HG02763 (cell line): ENCODE results near the gene KCNQ2.
"Not testable (repeated sequence)": the region's sequence is repeated elsewhere in the genome, so short reads cannot be mapped to it uniquely, and the experiment has no call there.

Experiments
- ATAC-seq: cut with Tn5 transposase; IDR thresholded peaks from one replicate; pipeline ENCODE4 v1.9.1; 2021; ENCODE audit warnings: mild to moderate bottlenecking, moderate library complexity; ENCODE audit not compliant: unreplicated experiment

Gene KCNQ2

GRCh38 chr20:63392465-63393365, 79.7 kb downstream of the KCNQ2 start:
- no peak for ATAC-seq

GRCh38 chr20:63387917-63388316, 84.5 kb downstream of the KCNQ2 start:
- no peak for ATAC-seq

- ATAC-seq: no peak
Measured at GRCh38 chr20:63387393-63387792, 85.1 kb downstream of the KCNQ2 start.

GRCh38 chr20:63386491-63386890, 86.0 kb downstream of the KCNQ2 start:
- no peak for ATAC-seq

- no peak for ATAC-seq
Measured at GRCh38 chr20:63385819-63386218, 86.6 kb downstream of the KCNQ2 start.

- no peak for ATAC-seq
Measured at GRCh38 chr20:63384336-63384735, 88.1 kb downstream of the KCNQ2 start.

- ATAC-seq: no peak
Measured at GRCh38 chr20:63383556-63383955, 88.9 kb downstream of the KCNQ2 start.

- ATAC-seq: no peak
Measured at GRCh38 chr20:63382551-63383300, 89.7 kb downstream of the KCNQ2 start.

- no peak for ATAC-seq
Measured at GRCh38 chr20:63381781-63382431, 90.5 kb downstream of the KCNQ2 start.

- no peak for ATAC-seq
Measured at GRCh38 chr20:63380346-63380870, 92.0 kb downstream of the KCNQ2 start.

- not testable (repeated sequence) for ATAC-seq
Measured at GRCh38 chr20:63379872-63380271, 92.6 kb downstream of the KCNQ2 start.

GRCh38 chr20:63379296-63379695, 93.2 kb downstream of the KCNQ2 start:
- ATAC-seq: no peak

GRCh38 chr20:63378626-63379025, 93.8 kb downstream of the KCNQ2 start:
- no peak for ATAC-seq

- ATAC-seq: no peak
Measured at GRCh38 chr20:63377951-63378381, 94.5 kb downstream of the KCNQ2 start.

- no peak for ATAC-seq
Measured at GRCh38 chr20:63377256-63377941, 95.1 kb downstream of the KCNQ2 start.

GRCh38 chr20:63376283-63377250, 95.9 kb downstream of the KCNQ2 start:
- no peak for ATAC-seq

- ATAC-seq: no peak
Measured at GRCh38 chr20:63375438-63375837, 97.0 kb downstream of the KCNQ2 start.

GRCh38 chr20:63374504-63374903, 98.0 kb downstream of the KCNQ2 start:
- ATAC-seq: no peak

- ATAC-seq: no peak
Measured at GRCh38 chr20:63373996-63374395, 98.5 kb downstream of the KCNQ2 start.
